Uterus (tissue), 4 donors: Measurements from ENCODE around the gene NINL. TPM values are rescaled to one million over a fixed set of nuclear protein-coding genes. Genes with fewer than 3 reads are reported as not detected.

ENCODE experiments used
- DNase-seq, 2 donors: peaks; one replicate each; pipeline ENCODE4 v3.0.0-alpha.2; 2019 to 2020
- H3K27ac ChIP-seq, 2 donors: fragments of 200-600 bp; sonication (generic); 1 replicate in 1 of 2; 2 replicates in 1 of 2; pipeline ENCODE4 v1.5.1; 2016 to 2018
- H3K27me3 ChIP-seq, 2 donors: fragments of 200-600 bp; sonication (generic); one replicate each; pipeline ENCODE4 v1.5.1; 2018 to 2019; ENCODE audit warnings: control low read depth in 1 of 2
- H3K36me3 ChIP-seq, 2 donors: fragments of 200-600 bp; sonication (generic); one replicate each; pipeline ENCODE4 v1.5.1; 2019; ENCODE audit warnings: control low read depth in 1 of 2
- H3K4me1 ChIP-seq, 2 donors: fragments of 200-600 bp; sonication (generic); one replicate each; pipeline ENCODE4 v1.5.1; 2018 to 2019; ENCODE audit warnings: control low read depth in 1 of 2
- H3K4me3 ChIP-seq, 2 donors: fragments of 200-600 bp; sonication (generic); 1 replicate in 1 of 2; 2 replicates in 1 of 2; pipeline ENCODE4 v1.5.1; 2018 to 2019; ENCODE audit warnings: mild to moderate bottlenecking in 1 of 2
- H3K9me3 ChIP-seq, 2 donors: fragments of 200-600 bp; sonication (generic); one replicate each; pipeline ENCODE4 v1.5.1; 2019; ENCODE audit warnings: control low read depth in 1 of 2
- POLR2A ChIP-seq, 2 donors: fragments of 450-650 bp; IDR thresholded peaks; one replicate each; pipeline ENCODE4 v1.6.1; 2016; ENCODE audit warnings: antibody characterized with exemption in 2 of 2, mild to moderate bottlenecking in 1 of 2, moderate library complexity in 1 of 2
- intact Hi-C: fragments of 100-400 bp; cut with DNase I; formaldehyde crosslinking; loops from one replicate; pipeline ENCODE4 v1.15.1; 2023; ENCODE audit warnings: low total_unique reads
- total RNA-seq, 4 donors: library from RNA; depleted of rRNA in 3 of 4; stranded (reverse); fragments of >200 nt in 3 of 4; gene quantifications; one replicate each; pipeline versions ENCODE4 v1.1.0 to v1.2.4, GENCODE V29; 2014 to 2023
- TF ChIP-seq, protein P1 (sequence below), 4 experiments: fragments of 200-600 bp in 2 of 4; fragments of 450-650 bp in 2 of 4; sonication (generic) in 2 of 4; IDR thresholded peaks; one replicate each; pipeline ENCODE4 v1.5.1; 2016 to 2019; ENCODE audit warnings: antibody characterized with exemption in 4 of 4, mild to moderate bottlenecking in 2 of 4, moderate library complexity in 1 of 4
- donor health status: DM: yes; HTN: yes; CAD: no.

NINL gene
- total RNA-seq, 4 donors from 2014 or later = 5.0 to 22.3 (median 14.7) TPM

DNA sequence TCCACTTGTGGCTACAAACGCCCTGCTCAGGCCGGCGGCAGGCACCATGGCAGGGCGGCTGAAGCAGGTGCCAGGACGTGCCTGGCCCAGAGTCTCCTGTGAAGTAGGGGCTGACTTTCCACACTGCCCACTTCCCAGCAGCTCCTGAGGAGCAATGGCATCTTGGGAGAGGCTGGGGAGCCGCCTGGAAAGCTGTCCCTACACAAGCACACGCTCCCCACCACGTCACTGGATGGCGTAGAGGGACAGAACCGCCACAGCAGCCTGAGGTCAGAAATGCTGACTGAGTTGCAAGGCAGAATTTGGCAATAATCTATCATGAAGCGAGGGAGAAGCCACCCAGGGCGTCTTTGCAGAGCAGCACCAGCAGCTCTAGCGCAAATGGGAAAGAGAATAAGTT, 86.3 kb downstream of the NINL start:
- Histone ChIP-seq H3K4me3 (no peak overlapping the region), H3K27ac (no peak overlapping the region), H3K27me3 (no peaks in the 10 kb centered on the region), H3K9me3 (no peaks in the 10 kb centered on the region), H3K4me1 (no peaks in the 10 kb centered on the region), H3K36me3 (no peaks in the 10 kb centered on the region)
- no peak for DNase-seq
- TF ChIP-seq, protein P1, sequence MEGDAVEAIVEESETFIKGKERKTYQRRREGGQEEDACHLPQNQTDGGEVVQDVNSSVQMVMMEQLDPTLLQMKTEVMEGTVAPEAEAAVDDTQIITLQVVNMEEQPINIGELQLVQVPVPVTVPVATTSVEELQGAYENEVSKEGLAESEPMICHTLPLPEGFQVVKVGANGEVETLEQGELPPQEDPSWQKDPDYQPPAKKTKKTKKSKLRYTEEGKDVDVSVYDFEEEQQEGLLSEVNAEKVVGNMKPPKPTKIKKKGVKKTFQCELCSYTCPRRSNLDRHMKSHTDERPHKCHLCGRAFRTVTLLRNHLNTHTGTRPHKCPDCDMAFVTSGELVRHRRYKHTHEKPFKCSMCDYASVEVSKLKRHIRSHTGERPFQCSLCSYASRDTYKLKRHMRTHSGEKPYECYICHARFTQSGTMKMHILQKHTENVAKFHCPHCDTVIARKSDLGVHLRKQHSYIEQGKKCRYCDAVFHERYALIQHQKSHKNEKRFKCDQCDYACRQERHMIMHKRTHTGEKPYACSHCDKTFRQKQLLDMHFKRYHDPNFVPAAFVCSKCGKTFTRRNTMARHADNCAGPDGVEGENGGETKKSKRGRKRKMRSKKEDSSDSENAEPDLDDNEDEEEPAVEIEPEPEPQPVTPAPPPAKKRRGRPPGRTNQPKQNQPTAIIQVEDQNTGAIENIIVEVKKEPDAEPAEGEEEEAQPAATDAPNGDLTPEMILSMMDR (IDR thresholded peaks at IDR 0.05) = no peak
- no peak for TF ChIP-seq POLR2A (IDR thresholded peaks at IDR 0.05)
- intact Hi-C loops = no loop called here

GRCh38 chr20:25498280-25498606, 87.1 kb downstream of the NINL start:
- intact Hi-C loops = no loop called here
- TF ChIP-seq POLR2A (IDR thresholded peaks at IDR 0.05) = no peak
- TF ChIP-seq, protein P1 (IDR thresholded peaks at IDR 0.05) = no peak
- H3K4me1 ChIP-seq = no peaks in the 10 kb centered on the region
- H3K9me3 ChIP-seq = no peaks in the 10 kb centered on the region
- H3K4me3 ChIP-seq = no peak overlapping the region
- no peaks in the 10 kb centered on the region for H3K36me3 ChIP-seq
- H3K27ac ChIP-seq = no peak overlapping the region
- DNase-seq = no peak
- H3K27me3 ChIP-seq = no peaks in the 10 kb centered on the region

- Histone ChIP-seq H3K27me3 (no peaks in the 10 kb centered on the region), H3K36me3 (no peaks in the 10 kb centered on the region), H3K4me1 (no peaks in the 10 kb centered on the region), H3K27ac (no peak overlapping the region), H3K9me3 (no peaks in the 10 kb centered on the region), H3K4me3 (no peak overlapping the region)
- DNase-seq = no peak
- TF ChIP-seq POLR2A (IDR thresholded peaks at IDR 0.05) = no peak
- TF ChIP-seq, protein P1 (IDR thresholded peaks at IDR 0.05) = no peak
- intact Hi-C loops = no loop called here
Measured at GRCh38 chr20:25497586-25498279, 87.6 kb downstream of the NINL start.

DNA sequence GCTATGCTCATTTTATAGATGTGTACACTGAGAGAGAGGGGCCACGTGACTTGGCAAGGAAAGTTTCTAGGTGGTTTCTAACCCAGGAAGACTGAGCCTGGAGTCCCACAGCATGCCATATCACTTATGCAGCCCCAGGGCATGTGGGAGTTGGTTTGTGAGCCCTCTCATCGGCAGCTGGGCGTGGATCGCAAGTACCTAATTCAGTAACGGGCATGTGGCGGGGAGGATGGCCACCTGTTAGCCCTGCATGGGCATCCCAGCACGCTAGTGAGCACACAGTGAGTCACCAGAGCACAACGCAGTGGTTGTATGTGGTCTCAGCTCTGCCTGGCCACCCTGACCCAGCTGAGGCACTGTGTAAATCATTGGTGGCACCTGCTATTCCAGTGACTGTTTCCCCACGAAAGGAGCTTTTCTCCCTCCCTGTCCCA, 88.3 kb downstream of the NINL start:
- no peak overlapping the region for H3K4me3 ChIP-seq
- H3K9me3 ChIP-seq = no peaks in the 10 kb centered on the region
- no peak for DNase-seq
- H3K4me1 ChIP-seq = no peaks in the 10 kb centered on the region
- H3K27ac ChIP-seq = no peak overlapping the region
- TF ChIP-seq, protein P1 (IDR thresholded peaks at IDR 0.05) = no peak
- no peak for TF ChIP-seq POLR2A (IDR thresholded peaks at IDR 0.05)
- intact Hi-C loops = no loop called here
- H3K36me3 ChIP-seq = no peaks in the 10 kb centered on the region
- H3K27me3 ChIP-seq = no peaks in the 10 kb centered on the region

GRCh38 chr20:25496165-25496967, 89.0 kb downstream of the NINL start:
- H3K9me3 ChIP-seq = no peaks in the 10 kb centered on the region
- TF ChIP-seq, protein P1 (IDR thresholded peaks at IDR 0.05) = no peak
- no peak for TF ChIP-seq POLR2A (IDR thresholded peaks at IDR 0.05)
- no peaks in the 10 kb centered on the region for H3K27me3 ChIP-seq
- no peak for DNase-seq
- H3K27ac ChIP-seq = no peak overlapping the region
- H3K4me1 ChIP-seq = no peaks in the 10 kb centered on the region
- H3K36me3 ChIP-seq = no peaks in the 10 kb centered on the region
- intact Hi-C loops = no loop called here
- no peak overlapping the region for H3K4me3 ChIP-seq
